Measurements from ENCODE around the gene NLRP4.
"Not testable (repeated sequence)": the region's sequence is repeated elsewhere in the genome, so short reads cannot be mapped to it uniquely, and the experiment has no call there.

NLRP4 gene

GRCh38 chr19:55912916-55913315 lies 76.6 kb downstream of the NLRP4 start:
- H3K4me1 Mint-ChIP-seq (ENCODE audit: low read depth) = no peaks in the 10 kb centered on the region
- H3K27ac Mint-ChIP-seq = no peak overlapping the region
- peaks cover 22% of the 10 kb centered on the region for H3K9me3 Mint-ChIP-seq
- H3K27me3 Mint-ChIP-seq = peaks cover 10% of the 10 kb centered on the region
- H3K36me3 Mint-ChIP-seq (ENCODE audit: low read depth) = peaks cover 3% of the 10 kb centered on the region
- no peak overlapping the region for H3K4me3 Mint-ChIP-seq

- H3K9me3 Mint-ChIP-seq = peaks cover 23% of the 10 kb centered on the region
- H3K36me3 Mint-ChIP-seq (ENCODE audit: low read depth) = peaks cover 3% of the 10 kb centered on the region
- H3K4me3 Mint-ChIP-seq = no peak overlapping the region
- peaks cover 10% of the 10 kb centered on the region for H3K27me3 Mint-ChIP-seq
- H3K4me1 Mint-ChIP-seq (ENCODE audit: low read depth) = no peaks in the 10 kb centered on the region
- H3K27ac Mint-ChIP-seq = no peak overlapping the region
Observed at GRCh38 chr19:55913643-55914268, 77.4 kb downstream of the NLRP4 start.

- Mint-ChIP-seq H3K36me3 (ENCODE audit: low read depth) (no peaks in the 10 kb centered on the region), H3K9me3 (peaks cover 21% of the 10 kb centered on the region)
Observed at GRCh38 chr19:55923556-55923955, 87.2 kb downstream of the NLRP4 start.

GRCh38 chr19:55927991-55928390 lies 91.7 kb downstream of the NLRP4 start:
- Mint-ChIP-seq H3K27me3 (no peaks in the 10 kb centered on the region), H3K9me3 (peaks cover 12% of the 10 kb centered on the region), H3K4me3 (no peak overlapping the region), H3K4me1 (ENCODE audit: low read depth) (no peaks in the 10 kb centered on the region), H3K36me3 (ENCODE audit: low read depth) (no peaks in the 10 kb centered on the region), H3K27ac (no peak overlapping the region)

More at GRCh38 chr19:55923556-55923955, 87.2 kb downstream of the NLRP4 start:
- Mint-ChIP-seq H3K4me1 (ENCODE audit: low read depth) (no peaks in the 10 kb centered on the region), H3K4me3 (no peak overlapping the region), H3K27me3 (no peaks in the 10 kb centered on the region), H3K27ac (no peak overlapping the region)

GRCh38 chr19:55929258-55929657 lies 92.9 kb downstream of the NLRP4 start:
- not testable (repeated sequence) for H3K27me3 Mint-ChIP-seq

GRCh38 chr19:55930996-55931515 lies 94.7 kb downstream of the NLRP4 start:
- Mint-ChIP-seq H3K9me3 (peaks cover 4% of the 10 kb centered on the region), H3K36me3 (ENCODE audit: low read depth) (no peaks in the 10 kb centered on the region), H3K27ac (no peak overlapping the region), H3K4me3 (no peak overlapping the region), H3K27me3 (no peaks in the 10 kb centered on the region), H3K4me1 (ENCODE audit: low read depth) (no peaks in the 10 kb centered on the region)

More at GRCh38 chr19:55929258-55929657, 92.9 kb downstream of the NLRP4 start:
- not testable (repeated sequence) for H3K4me1 Mint-ChIP-seq (ENCODE audit: low read depth); H3K27ac Mint-ChIP-seq; H3K36me3 Mint-ChIP-seq (ENCODE audit: low read depth); H3K4me3 Mint-ChIP-seq
- H3K9me3 Mint-ChIP-seq = peaks cover 12% of the 10 kb centered on the region

Measured in stimulated activated naive CD8-positive, alpha-beta T cell treated with anti-CD3 and anti-CD28 coated beads, Interleukin-15, Interleukin-2, amounts not matched to agents 100 ng/mL and 50 ng/mL, for 24 hours (primary cell).